Stimulated activated naive CD8-positive, alpha-beta T cell treated with anti-CD3 and anti-CD28 coated beads, Interleukin-15, Interleukin-2, amounts not matched to agents 100 U/mL and 50 U/mL, for 24 hours (primary cell): ENCODE measurements around the gene TMEM120A.

ENCODE experiments used
- ATAC-seq: fragments of 150-1000 bp; cut with Tn5 transposase; one replicate; pipeline ENCODE4 v1.10.0; 2021
- DNase-seq: peaks from one replicate; pipeline ENCODE4 v3.0.0; 2021

TMEM120A gene

DNA sequence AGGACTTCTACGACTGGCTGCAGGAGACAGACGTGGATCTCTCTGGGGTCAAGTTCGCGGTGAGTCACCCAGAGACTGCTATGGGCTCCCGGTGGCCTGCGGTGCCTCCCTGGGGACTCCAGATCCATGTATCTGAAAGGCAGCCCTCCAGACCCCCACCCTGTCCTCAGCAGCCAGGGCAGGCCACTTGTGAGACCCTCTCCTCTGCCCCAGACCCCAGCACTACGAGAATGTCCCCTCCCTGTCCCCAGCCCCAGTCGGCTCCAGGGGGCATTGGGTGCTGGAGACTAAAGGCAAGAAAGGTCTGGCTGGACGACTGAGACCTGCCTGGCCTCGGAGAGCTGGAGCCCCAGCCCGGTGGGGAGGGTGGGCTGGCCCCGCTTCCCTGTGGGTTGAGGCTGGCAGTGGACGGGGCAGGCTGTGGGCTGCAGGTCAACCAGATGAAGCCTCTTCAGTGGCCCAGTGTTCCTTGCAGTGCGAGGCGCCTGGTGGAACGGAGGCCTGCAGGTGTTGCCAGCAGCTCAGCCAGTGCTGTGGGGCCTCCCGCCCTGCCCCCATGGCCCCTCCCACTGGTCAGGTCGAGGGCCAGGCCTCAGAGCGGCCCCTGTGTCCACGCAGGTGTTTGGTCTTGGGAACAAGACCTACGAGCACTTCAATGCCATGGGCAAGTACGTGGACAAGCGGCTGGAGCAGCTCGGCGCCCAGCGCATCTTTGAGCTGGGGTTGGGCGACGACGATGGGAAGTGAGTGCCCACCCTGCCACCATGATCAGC, 13.8 kb downstream of the TMEM120A start:
- DNase-seq, result no peak
- ATAC-seq, result no peak

GRCh38 chr7:75979759-75980429, 14.5 kb downstream of the TMEM120A start:
- no peak for DNase-seq
- ATAC-seq, result no peak

GRCh38 chr7:75977743-75978142, 16.7 kb downstream of the TMEM120A start:
- DNase-seq (no peak), ATAC-seq (no peak)

- peak; percentile 1 for DNase-seq
- no peak for ATAC-seq
Measured at GRCh38 chr7:75971961-75972763, 22.2 kb downstream of the TMEM120A start.

DNA sequence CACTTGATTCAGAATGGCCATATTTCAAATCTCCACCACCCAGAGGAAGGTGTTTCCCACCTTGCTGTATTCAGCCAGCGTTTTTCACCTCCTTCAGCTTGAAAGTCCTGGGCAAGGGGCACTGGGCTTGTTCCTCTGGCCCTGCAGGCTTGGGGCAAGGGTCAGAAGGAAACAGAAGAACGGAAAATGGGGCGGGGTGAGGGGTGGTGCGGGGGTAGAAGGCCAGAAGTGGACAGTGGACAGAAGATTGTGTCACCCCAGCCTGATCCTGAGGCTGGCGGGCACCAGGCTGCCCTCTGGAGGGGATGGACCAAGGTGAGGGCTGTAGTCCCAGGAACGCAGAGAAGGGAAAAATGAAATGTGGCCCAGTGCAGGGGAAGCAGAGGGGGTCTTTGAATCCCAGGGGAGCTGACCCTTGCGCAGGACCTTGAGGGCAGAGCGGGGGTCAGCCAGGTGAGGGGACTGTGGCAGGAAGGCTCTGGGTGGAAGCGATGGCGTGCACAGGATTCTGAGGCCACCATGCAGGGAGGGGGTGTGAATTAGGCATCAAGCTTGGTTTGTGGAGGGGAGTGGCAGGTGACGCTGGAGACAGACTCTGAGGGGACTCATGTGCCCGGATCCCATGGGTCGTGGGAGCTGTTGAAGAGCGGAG, 23.0 kb downstream of the TMEM120A start:
- ATAC-seq (no peak), DNase-seq (peak; percentile 2)

- DNase-seq (no peak), ATAC-seq (no peak)
Measured at GRCh38 chr7:75969704-75970498, 24.5 kb downstream of the TMEM120A start.

GRCh38 chr7:75969182-75969581, 25.2 kb downstream of the TMEM120A start:
- DNase-seq, result no peak
- ATAC-seq, result no peak

- DNase-seq (no peak), ATAC-seq (no peak)
Measured at GRCh38 chr7:75968561-75969001, 25.8 kb downstream of the TMEM120A start.

GRCh38 chr7:75968012-75968411, 26.4 kb downstream of the TMEM120A start:
- ATAC-seq, result no peak
- DNase-seq, result no peak

DNA sequence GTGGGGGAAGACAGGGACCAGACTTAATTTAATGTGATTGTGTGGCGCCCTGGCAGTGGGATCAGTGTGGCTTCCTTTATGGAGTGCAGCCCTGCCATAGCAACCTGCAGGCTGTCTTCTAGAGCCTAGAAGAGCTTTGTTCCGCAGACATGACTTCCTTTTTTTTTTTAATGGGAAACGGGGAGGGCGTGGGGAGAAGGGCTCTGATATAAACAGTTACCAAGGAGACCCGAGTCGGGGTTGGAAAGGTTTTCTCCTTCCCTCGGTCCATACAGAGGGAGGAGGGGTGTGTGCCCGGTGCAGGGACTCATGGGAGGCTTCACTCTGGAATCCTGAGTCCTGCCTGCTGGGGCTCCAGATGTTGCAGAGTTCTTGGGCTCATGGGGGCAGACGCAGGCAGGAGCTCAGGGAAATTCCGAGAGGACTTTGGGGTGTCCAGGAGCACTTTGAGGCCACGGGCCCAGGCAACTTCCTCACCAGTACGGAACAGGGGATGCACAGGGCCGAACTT, 26.9 kb downstream of the TMEM120A start:
- no peak for DNase-seq
- no peak for ATAC-seq

DNA sequence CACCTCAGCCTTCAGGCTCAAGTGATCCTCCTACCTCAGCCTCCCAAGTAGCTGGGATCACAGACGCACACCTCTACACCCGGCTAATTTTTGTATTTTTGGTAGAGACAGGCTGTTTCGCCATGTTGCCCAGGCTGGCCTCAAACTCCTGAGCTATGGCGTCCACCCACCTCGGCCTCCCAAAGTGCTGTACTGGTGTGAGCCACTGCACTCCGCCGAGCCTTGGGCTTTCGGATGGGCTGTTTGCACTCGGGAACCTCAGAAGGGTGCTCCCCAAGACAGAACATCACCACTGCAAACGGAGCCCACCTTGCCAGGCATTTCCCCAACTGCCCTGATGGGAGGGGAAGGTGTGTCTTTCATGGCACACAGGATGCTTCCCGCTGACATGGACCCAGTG, 27.3 kb downstream of the TMEM120A start:
- DNase-seq, result no peak
- no peak for ATAC-seq

GRCh38 chr7:75966190-75966961, 28.0 kb downstream of the TMEM120A start:
- no peak for ATAC-seq
- no peak for DNase-seq

GRCh38 chr7:75965617-75966016, 28.8 kb downstream of the TMEM120A start:
- ATAC-seq (no peak), DNase-seq (peak; percentile 1)

GRCh38 chr7:75963381-75963995, 30.9 kb downstream of the TMEM120A start:
- ATAC-seq (no peak), DNase-seq (no peak)

- no peak for ATAC-seq
- no peak for DNase-seq
Measured at GRCh38 chr7:75962607-75963380, 31.6 kb downstream of the TMEM120A start.

- ATAC-seq, result no peak
- DNase-seq, result no peak
Measured at GRCh38 chr7:75961218-75961617, 33.2 kb downstream of the TMEM120A start.

- no peak for ATAC-seq
- DNase-seq, result no peak
Measured at GRCh38 chr7:75960372-75960771, 34.0 kb downstream of the TMEM120A start.

GRCh38 chr7:75958802-75959543, 35.4 kb downstream of the TMEM120A start:
- no peak for ATAC-seq
- DNase-seq, result no peak
